Fibroblast of skin of left biceps (primary cell): Measurements from ENCODE around the gene KRT8.
A peak's percentile ranks its signal among the peaks of the same experiment; 100 is the strongest.
"Not testable (repeated sequence)": the region's sequence is repeated elsewhere in the genome, so short reads cannot be mapped to it uniquely, and the experiment has no call there.

Source experiments
- DNase-seq, 2 experiments: peaks; one replicate each; pipeline ENCODE4 v3.0.0-alpha.2; 2013; ENCODE audit warnings: low read depth in 2 of 2

The KRT8 gene

DNA sequence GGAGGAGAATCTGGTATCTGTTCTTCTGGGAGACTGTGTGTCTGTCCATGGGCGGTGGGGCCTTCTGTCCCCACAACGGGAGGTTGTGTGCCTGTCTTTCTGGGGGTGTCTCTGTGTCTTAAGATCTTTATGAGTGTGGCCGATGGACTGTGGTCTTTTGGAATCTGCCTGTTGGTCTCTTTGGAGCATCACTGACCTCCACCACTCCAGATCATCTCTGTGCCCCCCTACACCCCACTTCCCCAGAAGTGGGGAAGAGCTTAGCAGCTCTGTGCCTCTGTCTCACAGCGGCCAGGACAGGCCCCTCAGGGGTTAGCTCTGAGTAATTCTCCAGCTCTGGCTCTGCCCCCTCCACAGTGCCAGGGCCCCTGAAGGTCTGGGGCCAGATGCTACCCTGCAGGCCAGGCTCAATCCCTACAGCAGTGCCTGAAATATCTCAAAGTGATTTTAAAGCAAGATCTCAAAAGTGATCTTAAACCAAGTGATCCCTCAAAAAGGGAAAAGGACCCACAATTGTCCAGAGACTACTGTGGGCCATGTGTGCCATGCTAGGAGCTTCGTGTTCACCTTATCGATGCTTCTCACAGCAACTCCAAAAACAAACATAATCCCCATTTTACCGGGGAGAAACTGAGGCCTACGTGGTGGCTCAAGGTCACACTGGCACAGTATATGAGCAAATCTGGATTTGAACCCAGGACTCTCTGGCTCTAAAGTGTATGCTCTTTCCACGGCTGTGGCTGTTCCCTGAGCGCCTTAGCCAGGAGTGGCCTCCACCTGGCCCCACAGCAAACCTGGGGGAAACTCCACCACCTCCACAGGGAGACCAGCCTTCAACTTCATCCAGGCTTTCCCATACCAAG, 30.1 kb downstream of the KRT8 start:
- no peak for DNase-seq

DNA sequence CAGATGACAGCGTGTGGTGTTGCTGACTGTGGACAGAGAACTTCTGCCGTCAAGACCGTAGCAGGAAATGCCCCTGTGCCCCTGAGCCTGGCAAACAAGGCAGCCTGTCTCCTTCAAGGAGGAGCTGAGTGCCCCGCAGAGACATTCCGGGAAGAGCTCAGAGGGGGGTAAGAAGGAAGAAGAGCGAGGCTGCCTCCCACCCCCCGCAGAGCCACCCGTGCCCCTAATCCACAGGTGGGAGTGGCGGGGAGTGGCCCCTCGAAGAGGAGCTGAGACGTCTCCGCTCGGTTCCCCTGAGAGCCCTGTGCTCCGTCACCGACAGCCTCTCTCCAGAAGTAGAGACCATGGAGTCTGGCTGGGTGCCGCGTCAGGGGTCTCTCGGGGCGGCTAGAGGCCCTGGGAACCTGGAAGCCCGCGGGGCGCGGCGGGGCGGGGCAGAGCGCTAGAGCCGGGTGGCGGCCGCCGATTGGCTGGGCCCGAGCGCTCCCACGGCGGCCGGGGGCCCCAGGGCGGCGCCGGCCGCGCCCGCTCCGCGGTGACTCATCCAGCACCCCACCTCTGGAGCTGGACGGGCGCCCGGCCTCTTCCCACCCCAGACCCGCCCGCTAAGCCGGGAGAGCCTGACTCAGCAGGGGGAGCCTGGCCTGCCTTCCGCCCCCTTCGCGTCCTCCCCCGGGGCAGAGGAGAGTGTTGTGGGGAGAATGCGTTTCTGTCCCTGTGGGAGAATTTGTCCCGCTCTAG, 30.9 kb downstream of the KRT8 start:
- DNase-seq: peak; percentile 79 to 83

DNA sequence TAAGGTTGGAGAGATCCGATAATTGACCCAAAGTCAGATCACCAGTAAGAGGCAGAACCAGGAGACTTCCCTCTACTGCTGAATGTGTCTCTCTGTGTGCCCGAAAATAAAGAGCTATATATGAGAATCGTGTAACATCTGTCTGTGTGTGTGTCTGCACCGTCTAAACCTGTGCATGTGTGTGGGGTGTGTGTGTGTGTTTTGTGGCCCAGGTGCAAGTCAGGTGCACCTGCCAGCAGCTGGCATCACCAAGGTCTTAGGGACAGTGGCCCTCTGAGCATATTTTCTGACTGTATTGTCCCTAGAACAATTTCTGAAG, 31.4 kb downstream of the KRT8 start:
- no peak for DNase-seq

DNA sequence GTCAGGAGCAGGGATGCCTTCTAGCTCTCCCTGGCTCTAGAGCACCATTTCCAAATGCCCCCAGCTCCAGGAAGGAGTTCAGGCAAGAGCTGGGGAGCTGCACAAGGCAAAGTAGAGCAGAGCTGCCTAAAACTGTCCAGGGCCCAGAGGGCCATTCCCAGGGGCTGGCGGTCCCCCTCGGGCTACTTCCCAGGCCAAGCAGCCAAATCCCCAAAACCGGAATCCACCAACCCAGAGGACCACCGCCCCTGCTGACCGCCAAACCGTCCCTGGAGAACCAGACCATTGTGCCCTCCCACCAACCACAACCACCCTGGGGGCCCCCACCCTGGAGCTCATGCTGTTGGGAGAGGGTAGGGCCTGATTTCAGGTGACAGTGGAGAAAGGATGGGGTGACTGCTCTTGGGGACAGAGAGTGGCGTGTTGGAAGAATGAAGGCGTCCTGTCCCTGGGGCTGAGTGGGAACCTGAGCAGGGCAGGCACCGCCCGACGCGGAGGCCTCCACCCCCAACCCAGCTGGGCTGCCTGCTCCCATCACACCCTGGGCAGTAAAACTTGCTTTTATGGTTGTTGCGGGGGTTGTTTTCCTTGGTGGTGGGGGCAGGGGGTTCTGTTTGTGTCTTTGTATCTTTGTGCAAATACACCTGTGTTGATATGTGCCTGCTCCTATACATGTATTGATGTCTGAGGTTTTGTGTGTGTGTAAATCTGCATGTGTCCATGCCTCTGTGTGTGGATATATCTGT, 32.1 kb downstream of the KRT8 start:
- DNase-seq: no peak

DNA sequence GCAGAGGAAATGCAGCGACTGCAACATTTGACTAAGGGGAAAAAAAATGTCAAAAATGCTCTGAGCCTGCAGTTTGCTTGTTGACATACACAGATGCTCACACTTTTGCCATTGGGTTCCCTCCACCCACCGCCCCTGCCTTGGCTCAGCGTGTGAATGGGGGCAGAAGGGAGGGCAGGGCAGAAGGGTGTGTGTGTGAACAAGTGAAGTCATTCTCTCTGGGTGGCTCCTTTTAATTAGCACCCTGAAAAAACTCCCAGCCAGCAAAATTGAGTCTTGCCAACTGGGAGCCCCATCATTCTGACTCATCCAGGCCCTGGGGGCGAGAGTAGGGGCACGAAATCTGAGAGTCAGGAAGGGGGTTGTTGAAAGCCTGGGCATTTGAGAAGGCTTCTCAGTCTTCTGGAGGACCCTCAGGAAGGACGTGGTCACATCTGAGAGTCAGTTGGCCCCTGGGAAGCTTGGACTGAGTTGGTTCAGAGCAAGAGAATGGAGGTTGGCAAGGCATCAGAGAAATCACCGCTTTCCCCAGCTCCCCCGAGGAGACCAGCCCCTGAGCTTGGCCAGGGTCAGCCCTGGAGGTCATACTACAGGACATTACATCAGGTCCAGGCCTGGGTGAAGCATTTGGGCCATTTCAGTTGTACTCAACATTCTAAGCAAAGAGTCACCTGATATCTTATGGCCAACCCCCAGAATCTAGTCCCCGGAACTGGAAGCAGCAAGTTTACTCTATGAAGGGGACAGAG, 33.4 kb downstream of the KRT8 start:
- peak in 1 of 2 experiments; percentile 41 for DNase-seq

DNA sequence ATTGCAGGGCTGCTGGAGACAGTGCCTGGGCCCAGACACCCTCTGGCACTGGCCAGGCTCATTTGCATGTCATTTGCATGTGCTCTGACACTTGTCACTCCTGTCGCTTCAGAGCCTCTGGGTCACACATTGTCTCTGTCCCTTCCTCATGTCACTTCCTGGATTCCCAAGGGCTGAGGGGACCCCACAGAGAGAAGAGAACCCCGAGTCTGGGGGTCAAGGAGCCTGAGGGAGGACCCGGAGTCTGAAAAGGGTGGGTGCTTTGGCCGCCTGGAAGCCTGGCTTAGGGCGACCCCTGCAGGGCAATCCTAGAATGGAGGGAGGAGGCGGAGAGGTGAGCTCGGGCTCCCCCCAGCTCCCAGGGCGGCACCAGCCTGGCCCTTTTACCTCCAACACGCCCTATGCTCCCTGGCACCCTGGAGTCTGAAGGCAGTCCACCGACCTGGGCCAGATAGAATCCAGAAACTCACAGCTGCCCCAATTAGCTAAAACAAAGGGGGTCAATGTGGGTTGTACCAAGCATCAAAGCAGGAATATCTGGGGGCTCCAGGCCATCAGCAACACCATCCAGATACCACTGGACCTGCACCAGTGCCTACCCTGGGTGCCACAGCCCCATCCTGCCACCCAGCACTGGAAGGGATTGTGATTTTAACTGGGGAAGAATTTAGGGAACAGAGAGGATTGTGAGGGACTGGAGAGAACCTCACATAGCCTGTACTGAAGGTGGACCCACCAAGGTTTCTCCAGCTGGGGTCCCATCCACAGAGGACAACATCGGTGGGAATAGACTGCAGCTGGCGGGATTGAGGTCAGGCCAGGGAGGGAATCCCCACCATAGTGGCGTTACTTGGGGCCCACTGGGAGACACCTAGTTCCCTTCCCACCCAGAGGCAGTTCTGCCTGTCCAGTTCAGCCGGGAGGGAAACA, 34.2 kb downstream of the KRT8 start:
- no peak for DNase-seq

DNA sequence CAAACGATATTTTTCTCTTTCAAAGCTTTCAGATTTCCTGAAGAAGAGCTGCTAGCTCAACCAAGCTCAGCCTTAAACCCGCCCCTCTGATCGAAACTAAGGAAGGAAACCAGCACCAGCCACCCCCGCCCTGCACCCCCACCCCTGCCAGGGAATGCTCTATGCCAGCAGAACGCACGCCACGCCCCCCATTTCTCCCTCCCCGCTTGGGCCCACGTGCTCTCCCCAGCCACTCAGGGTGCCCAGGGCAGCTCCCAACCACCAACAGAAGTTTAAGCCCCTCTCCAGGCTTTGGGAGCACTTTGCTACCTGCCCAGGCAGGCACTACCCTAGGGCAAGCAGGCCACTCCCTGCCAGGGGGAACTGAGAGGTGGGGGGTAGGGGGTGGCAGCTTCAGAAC, 37.2 kb downstream of the KRT8 start:
- no peak for DNase-seq

DNA sequence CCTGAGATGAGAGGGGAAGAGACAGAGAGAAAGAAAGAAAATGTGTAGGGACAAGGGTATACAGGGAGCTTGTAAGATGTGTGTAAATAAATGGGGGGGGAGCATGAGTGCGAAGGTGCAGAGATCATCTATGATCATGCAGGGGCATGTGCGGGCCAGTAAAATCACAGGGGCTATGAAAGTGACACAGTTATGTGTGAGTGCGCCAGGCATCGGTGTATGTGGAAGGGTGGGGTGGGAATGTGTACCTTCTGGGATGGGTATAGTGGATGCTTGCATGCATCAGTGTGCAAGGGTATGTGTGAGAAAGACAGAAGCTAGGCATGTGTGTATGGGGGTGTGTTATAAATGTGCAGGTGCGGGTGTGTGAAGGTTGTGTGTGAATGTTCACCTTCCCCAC, 37.7 kb downstream of the KRT8 start:
- no peak for DNase-seq

DNA sequence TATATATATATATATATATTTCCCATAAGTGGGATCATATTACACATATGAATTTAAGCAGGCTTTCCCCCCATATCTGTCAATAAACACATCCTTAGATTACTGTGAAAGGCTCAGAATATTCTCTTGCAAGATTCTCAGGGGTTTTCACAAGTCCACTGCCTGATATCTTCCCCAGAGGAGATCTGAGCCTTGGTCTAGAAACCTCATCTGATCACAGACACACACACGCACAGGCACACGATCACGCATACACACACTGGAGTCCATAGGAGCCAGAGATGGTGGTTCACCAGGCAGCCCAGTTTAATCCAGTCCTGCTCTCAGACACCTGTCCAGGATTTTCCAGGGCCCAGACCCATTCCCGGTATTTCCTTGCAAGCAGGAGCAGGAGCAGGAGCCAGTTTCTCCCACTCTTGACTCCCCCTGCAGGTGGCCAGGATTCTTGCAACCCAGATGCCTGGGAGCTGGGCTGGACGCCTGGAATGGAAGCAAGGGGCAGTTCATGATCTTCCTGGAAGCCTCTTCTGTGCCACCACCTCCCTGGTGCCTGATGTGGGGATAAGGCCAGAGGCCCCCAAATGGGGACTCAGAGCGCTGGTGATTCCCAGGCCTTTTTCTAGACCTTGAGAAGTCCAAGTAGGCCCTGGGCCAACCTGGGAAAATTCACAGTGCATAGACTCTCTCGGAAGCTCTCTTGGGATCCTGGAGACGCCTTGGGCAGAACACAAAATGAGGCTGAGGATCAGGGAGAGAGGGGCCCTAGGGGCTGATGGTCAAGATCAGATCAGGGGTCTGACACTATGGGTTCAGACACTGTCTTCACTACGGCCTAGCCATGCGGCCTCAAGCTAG, 39.6 kb downstream of the KRT8 start:
- DNase-seq: no peak

DNA sequence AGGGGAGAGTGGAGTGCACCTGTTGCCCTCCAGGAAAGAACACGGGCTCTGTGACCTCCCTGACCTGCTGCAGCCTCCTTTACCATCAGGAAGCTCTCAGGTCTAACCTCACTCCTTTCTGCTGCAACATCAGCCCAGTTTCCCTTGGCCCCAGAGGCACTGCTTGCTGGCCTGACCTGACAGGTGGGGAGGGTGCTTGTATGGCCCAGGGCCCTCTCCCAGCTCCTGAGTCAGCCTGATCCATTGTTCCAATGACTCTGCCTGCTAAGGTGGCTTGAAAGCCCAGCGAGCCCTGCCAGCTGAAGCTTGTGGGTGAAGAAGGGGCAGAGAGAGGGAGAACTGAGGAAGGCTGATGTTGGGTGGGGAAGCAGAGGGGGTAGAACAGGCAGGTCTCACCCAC, 42.9 kb downstream of the KRT8 start:
- no peak for DNase-seq

DNA sequence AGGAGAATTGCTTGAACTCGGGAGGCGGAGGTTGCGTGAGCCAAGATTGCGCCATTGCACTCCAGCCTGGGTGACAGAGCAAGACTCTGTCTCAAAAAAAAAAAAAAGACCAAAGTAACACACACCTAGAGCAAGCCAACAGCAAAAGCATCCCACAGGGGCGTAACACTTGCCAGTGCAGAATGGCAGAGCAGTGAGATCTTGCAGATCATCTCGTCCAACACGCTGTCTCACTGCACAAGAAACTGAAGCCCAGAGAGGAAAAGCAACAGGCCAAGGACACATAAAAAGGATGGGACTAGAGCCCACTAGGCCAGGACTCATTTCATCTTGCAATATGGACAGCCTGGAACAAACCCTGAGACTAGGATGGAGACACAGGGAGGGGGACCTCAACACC, 43.4 kb downstream of the KRT8 start:
- no peak for DNase-seq

DNA sequence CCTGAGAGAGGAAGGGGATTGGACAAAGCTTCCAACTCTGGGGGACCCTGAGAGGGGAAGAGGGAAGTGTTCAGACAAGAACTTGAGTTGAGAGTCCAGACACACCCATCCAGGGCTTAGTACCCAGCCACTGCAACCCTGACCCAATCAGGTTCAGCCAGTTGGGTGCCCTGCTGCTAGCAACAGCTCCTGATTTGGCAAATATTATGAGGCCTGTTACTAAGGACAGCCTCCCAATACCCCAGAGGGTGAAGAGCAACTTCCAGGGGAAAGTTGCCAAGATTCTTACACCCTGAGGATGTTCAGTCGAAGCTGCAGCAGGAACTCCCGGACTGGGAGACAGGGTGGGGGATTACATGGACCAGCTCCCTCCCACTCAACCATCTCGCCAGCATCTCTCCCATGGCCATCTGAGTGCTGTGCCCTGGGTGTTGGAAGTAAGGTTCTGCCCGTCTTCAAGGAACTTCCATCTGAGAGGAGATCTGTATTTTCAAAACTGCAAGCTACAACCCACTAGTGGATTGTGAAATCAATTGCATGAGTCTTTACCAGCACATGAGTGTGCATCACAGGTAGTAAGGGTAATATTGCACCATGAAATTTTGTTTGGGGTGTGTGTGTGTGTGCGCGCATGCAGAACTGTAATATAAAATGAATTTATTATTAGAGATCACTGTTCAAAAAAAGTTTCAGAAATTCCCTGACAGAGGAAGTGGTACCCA, 44.6 kb downstream of the KRT8 start:
- DNase-seq: no peak

DNA sequence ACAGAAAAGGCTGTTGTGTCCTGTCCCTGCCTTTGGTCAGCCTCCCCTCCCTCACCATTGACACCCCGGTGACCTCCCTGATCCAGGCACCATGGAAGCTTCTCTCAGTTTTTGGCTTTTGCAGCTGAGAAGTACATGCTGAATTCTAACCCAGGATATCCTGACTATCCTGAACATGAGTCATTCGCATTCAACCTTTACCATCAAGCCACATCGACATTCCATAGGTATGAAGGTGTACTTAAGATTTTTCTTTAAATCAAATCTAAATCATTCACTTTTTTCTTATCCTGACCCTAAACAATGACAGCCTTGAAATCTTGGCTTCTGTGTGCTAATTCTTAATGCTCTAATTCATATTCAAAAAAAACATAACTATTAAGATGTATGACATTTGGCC, 47.4 kb downstream of the KRT8 start:
- no peak for DNase-seq

DNA sequence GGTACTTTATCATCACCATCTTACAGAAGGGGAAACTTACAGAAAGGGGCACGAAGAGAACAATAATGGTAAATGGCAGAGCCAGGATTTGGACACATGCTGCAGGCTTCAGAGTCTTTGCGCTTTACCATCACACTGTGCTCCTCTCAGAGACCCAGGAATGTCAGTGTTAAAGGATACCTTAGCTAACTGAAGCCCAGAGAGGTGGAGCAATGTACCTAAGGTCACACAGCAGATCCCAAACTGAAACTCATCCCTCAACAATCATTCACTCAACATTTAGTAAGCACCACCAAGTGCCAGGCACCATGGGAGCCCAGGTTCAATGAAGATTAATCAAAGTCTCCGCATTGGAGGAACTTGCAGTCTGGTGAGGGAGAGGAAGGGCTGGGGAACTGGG, 48.1 kb downstream of the KRT8 start:
- DNase-seq: no peak

DNA sequence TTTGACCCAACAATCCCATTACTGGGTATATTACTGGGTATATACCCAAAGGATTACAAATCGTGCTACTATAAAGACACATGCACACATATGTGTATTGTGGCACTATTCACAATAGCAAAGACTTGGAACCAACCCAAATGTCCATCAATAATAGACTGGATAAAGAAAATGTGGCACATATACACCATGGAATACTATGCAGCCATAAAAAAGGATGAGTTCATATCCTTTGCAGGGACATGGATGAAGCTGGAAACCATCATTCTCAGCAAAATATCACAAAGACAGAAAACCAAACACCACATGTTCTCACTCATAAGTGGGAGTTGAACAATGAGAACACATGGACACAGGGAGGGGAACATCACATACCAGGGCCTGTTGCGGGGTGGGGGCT, 48.8 kb downstream of the KRT8 start:
- DNase-seq: not testable (repeated sequence)

DNA sequence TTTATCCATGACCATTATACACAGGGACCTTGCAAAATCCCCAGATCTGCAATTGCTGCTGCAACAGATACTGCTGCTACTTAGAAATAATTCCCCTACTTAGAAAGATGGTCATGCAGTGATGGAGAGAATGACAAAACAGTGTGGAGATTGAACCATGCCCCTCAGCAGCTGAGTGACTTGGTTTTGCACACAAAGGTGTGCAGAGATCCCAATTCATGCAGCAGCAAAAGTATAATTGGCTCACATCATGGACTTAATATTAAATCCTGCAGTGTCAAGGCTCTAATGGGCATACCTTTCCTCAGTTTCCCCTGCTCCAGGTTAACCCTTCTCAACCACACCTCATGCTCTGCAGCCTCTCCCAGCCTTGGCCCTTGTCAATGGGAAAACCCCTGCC, 53.1 kb downstream of the KRT8 start:
- no peak for DNase-seq

DNA sequence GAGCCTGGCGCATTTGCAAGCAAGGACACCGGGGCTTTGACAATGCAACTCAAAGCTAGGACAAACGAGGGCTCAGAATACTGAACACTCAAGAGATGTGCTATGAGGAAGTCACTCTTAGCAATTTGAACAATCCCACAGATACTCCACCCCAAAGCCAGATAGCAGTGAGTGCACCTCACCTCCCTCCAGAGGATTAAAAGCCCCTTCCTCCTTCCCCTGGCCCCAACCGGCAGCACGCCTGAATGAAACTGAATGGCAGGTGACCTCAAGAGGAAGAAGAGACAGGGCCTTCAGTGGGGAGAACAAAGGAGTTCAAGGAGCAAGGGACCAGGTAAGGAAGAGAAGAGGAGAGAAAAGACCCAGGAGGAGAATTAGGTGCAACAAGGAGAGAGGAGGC, 54.2 kb downstream of the KRT8 start:
- no peak for DNase-seq

DNA sequence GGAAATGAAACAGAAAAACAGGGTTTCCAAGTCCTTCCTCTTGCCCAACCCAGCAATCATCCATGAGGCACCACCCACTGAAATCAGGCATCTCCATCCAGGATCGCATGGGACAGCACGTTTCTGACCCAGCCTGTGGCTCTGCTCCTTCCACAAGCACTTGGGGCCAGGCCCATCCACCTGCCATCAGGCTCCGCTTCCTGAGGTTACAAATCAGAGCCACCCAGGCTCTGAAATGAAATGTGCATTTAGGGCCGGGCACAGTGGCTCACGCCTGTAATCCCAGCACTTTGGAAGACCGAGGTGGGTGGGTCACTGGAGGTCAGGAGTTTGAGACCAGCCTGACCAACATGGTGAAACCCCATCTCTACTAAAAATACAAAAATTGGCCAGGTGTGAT, 55.4 kb downstream of the KRT8 start:
- no peak for DNase-seq

DNA sequence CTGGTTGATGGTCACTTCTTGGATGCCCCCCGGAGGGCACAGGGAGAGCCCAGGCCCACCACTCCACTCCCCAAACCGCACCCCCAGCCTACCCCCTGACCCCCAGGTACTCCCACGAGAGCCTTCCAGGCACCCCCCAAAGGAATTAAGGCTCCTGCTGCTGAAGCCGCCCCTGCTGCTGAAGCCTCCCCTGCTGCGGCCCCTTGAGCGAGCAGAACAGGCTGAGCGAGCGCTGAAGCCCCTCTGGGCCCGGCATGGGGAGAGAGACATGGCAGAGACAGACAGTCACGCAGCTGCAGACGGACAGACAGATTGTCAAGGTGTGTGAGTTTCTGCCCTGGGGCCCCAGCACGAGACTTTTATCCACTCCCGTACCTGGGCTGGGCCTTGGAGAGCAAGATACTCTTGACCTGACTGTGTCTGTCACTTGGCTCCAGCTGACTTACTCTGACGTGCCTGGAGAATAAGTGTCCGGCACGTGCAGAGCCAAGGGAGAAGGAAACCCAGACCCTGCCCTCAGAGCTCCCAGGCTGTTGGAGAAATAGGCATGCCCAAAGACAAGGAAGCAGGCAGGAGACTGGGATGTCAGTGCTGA, 56.1 kb downstream of the KRT8 start, which contains the start of gene KRT78:
Gene KRT78 (minus strand): TSS at position 334 of the 595 bp plus-strand sequence. CDS start 64 bp downstream, at position 270.
- DNase-seq: no peak
